ENCODE measurements around the gene FBXO28.

DNA sequence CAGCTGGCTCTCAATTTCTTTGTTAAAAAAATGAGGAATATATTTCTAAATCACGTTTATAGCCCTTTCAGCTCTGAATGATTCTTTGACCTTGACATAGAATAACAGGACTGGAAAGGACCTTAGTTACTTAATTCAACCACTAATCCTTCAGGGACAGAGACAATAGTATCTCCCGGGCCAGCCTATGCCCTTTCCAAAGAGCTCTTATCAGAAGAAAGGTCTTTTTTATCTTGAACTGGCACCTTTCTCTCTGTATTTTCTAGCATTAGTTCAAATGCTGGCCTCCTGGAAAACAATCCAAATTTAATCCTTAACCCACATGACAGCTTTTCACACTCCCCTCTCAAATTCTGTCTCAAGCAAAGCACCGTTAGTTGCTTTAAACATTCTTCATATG is 44.8 kb upstream of the FBXO28 start:
- TF ChIP-seq, protein P1, sequence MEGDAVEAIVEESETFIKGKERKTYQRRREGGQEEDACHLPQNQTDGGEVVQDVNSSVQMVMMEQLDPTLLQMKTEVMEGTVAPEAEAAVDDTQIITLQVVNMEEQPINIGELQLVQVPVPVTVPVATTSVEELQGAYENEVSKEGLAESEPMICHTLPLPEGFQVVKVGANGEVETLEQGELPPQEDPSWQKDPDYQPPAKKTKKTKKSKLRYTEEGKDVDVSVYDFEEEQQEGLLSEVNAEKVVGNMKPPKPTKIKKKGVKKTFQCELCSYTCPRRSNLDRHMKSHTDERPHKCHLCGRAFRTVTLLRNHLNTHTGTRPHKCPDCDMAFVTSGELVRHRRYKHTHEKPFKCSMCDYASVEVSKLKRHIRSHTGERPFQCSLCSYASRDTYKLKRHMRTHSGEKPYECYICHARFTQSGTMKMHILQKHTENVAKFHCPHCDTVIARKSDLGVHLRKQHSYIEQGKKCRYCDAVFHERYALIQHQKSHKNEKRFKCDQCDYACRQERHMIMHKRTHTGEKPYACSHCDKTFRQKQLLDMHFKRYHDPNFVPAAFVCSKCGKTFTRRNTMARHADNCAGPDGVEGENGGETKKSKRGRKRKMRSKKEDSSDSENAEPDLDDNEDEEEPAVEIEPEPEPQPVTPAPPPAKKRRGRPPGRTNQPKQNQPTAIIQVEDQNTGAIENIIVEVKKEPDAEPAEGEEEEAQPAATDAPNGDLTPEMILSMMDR (IDR thresholded peaks at IDR 0.05) = no peak
- no peak for TF ChIP-seq POLR2A (IDR thresholded peaks at IDR 0.05)

All from sigmoid colon (tissue), 3 donors.